H1 (cell line): ENCODE data around the gene EVC2. TPM values are rescaled to one million over a fixed set of nuclear protein-coding genes. Genes with fewer than 3 reads are reported as not detected.

Experiments used
- CTCF ChIA-PET: fragments of 300-600 bp; sonication (Branson Sonifier 250); formaldehyde crosslinking; loops from one replicate; lab custom pipeline; 2021; ENCODE audit not compliant: partially characterized antibody; lab: Charles Lee
- POLR2A ChIA-PET: fragments of 300-600 bp; sonication (Branson Sonifier 250); formaldehyde crosslinking; loops from one replicate; lab custom pipeline; 2021; ENCODE audit warnings: inconsistent platforms; ENCODE audit not compliant: partially characterized antibody; lab: Charles Lee
- DNase-seq, 2 experiments: peaks; one replicate each; pipeline versions ENCODE4 v3.0.0 to v3.0.0-alpha.2; 2010 to 2022; ENCODE audit warnings: low spot score in 2 of 2, low read depth in 1 of 2, mixed read lengths in 1 of 2
- FAIRE-seq: peaks from 2 replicates; lab custom pipeline; 2011; peaks lifted over from hg19 to GRCh38; lab: Jason Lieb, UNC
- H2AFZ ChIP-seq: 2 replicates; pipeline ENCODE4 v1.8.1; 2012; ENCODE audit warnings: low read length, inconsistent platforms
- H2AK5ac ChIP-seq: 2 replicates; pipeline ENCODE4 v1.6.1; 2013; ENCODE audit warnings: low read depth, low read length
- H2BK120ac ChIP-seq: replicated peaks from 2 replicates; pipeline ENCODE3; 2013; ENCODE audit warnings: low read depth, low read length, inconsistent platforms
- H2BK12ac ChIP-seq: 2 replicates; pipeline ENCODE4 v1.6.1; 2013; ENCODE audit warnings: low read depth, low read length
- H2BK15ac ChIP-seq: 2 replicates; pipeline ENCODE4 v1.6.1; 2013; ENCODE audit warnings: low read length
- H2BK20ac ChIP-seq: 2 replicates; pipeline ENCODE4 v1.6.1; 2013; ENCODE audit warnings: low read length
- H2BK5ac ChIP-seq: 2 replicates; pipeline ENCODE4 v1.6.1; 2013; ENCODE audit warnings: low read depth, low read length
- H3K14ac ChIP-seq: 2 replicates; pipeline ENCODE4 v1.6.1; 2013; ENCODE audit warnings: inconsistent platforms; ENCODE audit not compliant: insufficient read length
- H3K18ac ChIP-seq: 2 replicates; pipeline ENCODE4 v1.6.1; 2013; ENCODE audit warnings: low read length; ENCODE audit errors: extremely low read depth
- H3K23ac ChIP-seq: 2 replicates; pipeline ENCODE4 v1.6.1; 2013; ENCODE audit warnings: inconsistent platforms; ENCODE audit not compliant: insufficient read length
- H3K23me2 ChIP-seq: 2 replicates; pipeline ENCODE4 v1.6.1; 2013; ENCODE audit warnings: low read depth, low read length
- H3K27ac ChIP-seq: 2 replicates; pipeline ENCODE4 v1.6.1; 2011; ENCODE audit warnings: low read depth, low read length, inconsistent platforms
- H3K27me3 ChIP-seq, 4 experiments: replicated peaks in 1 of 4; 1 replicate in 1 of 4; 2 replicates in 3 of 4; pipeline versions ENCODE4 v1.6.1 to v1.8.1; 2011 to 2013; ENCODE audit warnings: low read length in 3 of 4, mild to moderate bottlenecking in 3 of 4, inconsistent platforms in 2 of 4, mixed read lengths in 2 of 4, moderate library complexity in 1 of 4; ENCODE audit not compliant: control insufficient read depth in 3 of 4, insufficient read depth in 3 of 4; ENCODE audit errors: extremely low read depth in 1 of 4
- H3K36me3 ChIP-seq, 4 experiments: 2 replicates each; pipeline versions ENCODE4 v1.6.1 to v1.8.1; 2011 to 2013; ENCODE audit warnings: mild to moderate bottlenecking in 4 of 4, low read length in 3 of 4, moderate library complexity in 2 of 4, control low read depth in 1 of 4, inconsistent platforms in 1 of 4; ENCODE audit not compliant: insufficient read depth in 4 of 4, control insufficient read depth in 2 of 4
- H3K4ac ChIP-seq: replicated peaks from 2 replicates; pipeline ENCODE3; 2013; ENCODE audit warnings: low read length, low read depth, mixed read lengths, inconsistent platforms; ENCODE audit not compliant: insufficient read length
- H3K4me1 ChIP-seq, 4 experiments: replicated peaks in 1 of 4; 1 replicate in 1 of 4; 2 replicates in 3 of 4; pipeline versions ENCODE4 v1.6.1 to v1.8.1; 2011 to 2013; ENCODE audit warnings: low read length in 3 of 4, inconsistent platforms in 2 of 4, mixed read lengths in 1 of 4; ENCODE audit not compliant: insufficient read depth in 4 of 4, control insufficient read depth in 3 of 4
- H3K4me2 ChIP-seq, 2 experiments: 2 replicates each; pipeline versions ENCODE4 v1.6.1 to v1.8.1; 2011 to 2013; ENCODE audit warnings: low read depth in 2 of 2, low read length in 2 of 2, control low read depth in 1 of 2, inconsistent platforms in 1 of 2, mild to moderate bottlenecking in 1 of 2; ENCODE audit not compliant: insufficient read depth in 1 of 2
- H3K4me3 ChIP-seq, 4 experiments: fragments of 200-600, 300-600 bp in 1 of 4; sonication (generic), shearing (Covaris generic), sonication (Bioruptor Twin) in 1 of 4; 2 replicates each; pipeline versions ENCODE4 v1.5.1 to v1.8.1; 2011 to 2016; ENCODE audit warnings: low read length in 4 of 4, low read depth in 3 of 4, control low read depth in 2 of 4, inconsistent platforms in 2 of 4, mild to moderate bottlenecking in 2 of 4, mixed read lengths in 1 of 4, moderate library complexity in 1 of 4; ENCODE audit not compliant: insufficient read depth in 2 of 4; ENCODE audit errors: extremely low read depth in 1 of 4
- H3K56ac ChIP-seq: replicated peaks from 2 replicates; pipeline ENCODE3; 2013; ENCODE audit warnings: low read depth, mild to moderate bottlenecking, mixed read lengths, low read length, inconsistent platforms; ENCODE audit not compliant: insufficient read length
- H3K79me1 ChIP-seq: 2 replicates; pipeline ENCODE4 v1.6.1; 2013; ENCODE audit warnings: low read depth, low read length, control low read depth
- H3K79me2 ChIP-seq, 2 experiments: 2 replicates each; pipeline versions ENCODE4 v1.6.1 to v1.8.1; 2012 to 2013; ENCODE audit warnings: low read length in 2 of 2, mild to moderate bottlenecking in 2 of 2, inconsistent platforms in 1 of 2; ENCODE audit not compliant: insufficient read depth in 2 of 2, control insufficient read depth in 1 of 2
- H3K9ac ChIP-seq, 4 experiments: replicated peaks in 1 of 4; 1 replicate in 1 of 4; 2 replicates in 3 of 4; pipeline versions ENCODE4 v1.6.1 to v1.8.1; 2011 to 2013; ENCODE audit warnings: low read depth in 3 of 4, low read length in 3 of 4, control low read depth in 2 of 4, mild to moderate bottlenecking in 2 of 4, moderate library complexity in 2 of 4, inconsistent platforms in 1 of 4; ENCODE audit errors: extremely low read depth in 1 of 4
- H3K9me3 ChIP-seq, 2 experiments: 2 replicates each; pipeline versions ENCODE4 v1.6.1 to v1.8.1; 2012 to 2013; ENCODE audit warnings: mild to moderate bottlenecking in 2 of 2, moderate library complexity in 2 of 2, control low read depth in 1 of 2, inconsistent platforms in 1 of 2, low read depth in 1 of 2, low read length in 1 of 2, mixed read lengths in 1 of 2; ENCODE audit not compliant: insufficient read depth in 2 of 2
- H4K20me1 ChIP-seq, 2 experiments: replicated peaks in 1 of 2; 2 replicates each; pipeline versions ENCODE3 to v1.8.1; 2011 to 2013; ENCODE audit warnings: inconsistent platforms in 2 of 2, low read length in 2 of 2, mild to moderate bottlenecking in 1 of 2; ENCODE audit not compliant: insufficient read depth in 2 of 2, control insufficient read depth in 1 of 2
- H4K5ac ChIP-seq: 2 replicates; pipeline ENCODE4 v1.6.1; 2013; ENCODE audit warnings: low read length, low read depth, mixed read lengths, inconsistent platforms; ENCODE audit not compliant: insufficient read length
- H4K8ac ChIP-seq: 2 replicates; pipeline ENCODE4 v1.8.0; 2013; ENCODE audit warnings: mild to moderate bottlenecking, moderate library complexity, low read length, inconsistent platforms; ENCODE audit not compliant: insufficient read depth; ENCODE audit errors: extremely low read depth
- H4K91ac ChIP-seq: replicated peaks from 2 replicates; pipeline ENCODE3; 2013; ENCODE audit warnings: low read length, mixed read lengths, inconsistent platforms; ENCODE audit not compliant: insufficient read length
- ASH2L ChIP-seq: fragments of 200-600, 300-600 bp; sonication (generic); IDR thresholded peaks from one replicate; pipeline ENCODE4 v1.7.1; 2017; ENCODE audit warnings: low read length
- BACH1 ChIP-seq: IDR thresholded peaks from 2 replicates; pipeline ENCODE4 v1.6.1; 2012; ENCODE audit warnings: low read length, improper control_type of control experiment
- CBX5 ChIP-seq: fragments of 300-800, 300-1000 bp; sonication (generic); IDR thresholded peaks from 2 replicates; pipeline ENCODE4 v1.7.1; 2016; ENCODE audit warnings: antibody characterized with exemption, low read length, low read depth
- CREB1 ChIP-seq: IDR thresholded peaks from 2 replicates; pipeline ENCODE4 v1.6.1; 2012; ENCODE audit warnings: inconsistent platforms
- GTF2F1 ChIP-seq: IDR thresholded peaks from 2 replicates; pipeline ENCODE4 v1.6.1; 2012; ENCODE audit warnings: low read depth, low read length, improper control_type of control experiment, borderline replicate concordance
- PHF8 ChIP-seq: fragments of 200-600 bp; sonication (generic); conservative IDR thresholded peaks from 2 replicates; pipeline ENCODE4 v1.7.1; 2012; ENCODE audit warnings: low read depth, mild to moderate bottlenecking, inconsistent platforms, low read length, moderate library complexity
- SAP30 ChIP-seq: fragments of 300-600 bp; sonication (generic); IDR thresholded peaks from 2 replicates; pipeline ENCODE4 v1.7.1; 2012; ENCODE audit warnings: low read length, moderate library complexity, mild to moderate bottlenecking, inconsistent platforms; ENCODE audit not compliant: insufficient read depth, insufficient replicate concordance
- TAF1 ChIP-seq: IDR thresholded peaks from 2 replicates; pipeline ENCODE4 v1.6.1; 2011; ENCODE audit warnings: mild to moderate bottlenecking, low read depth, low read length
- YY1 ChIP-seq: IDR thresholded peaks from 2 replicates; pipeline ENCODE4 v1.6.1; 2011; ENCODE audit warnings: low read depth, mild to moderate bottlenecking, low read length
- WGBS, 2 experiments: shearing (Covaris generic) in 1 of 2; methylation state at CpG; one replicate each; pipeline versions ENCODE4 v1.1.6 to v1.1.7; 2013 to 2015; ENCODE audit warnings: low lambda C conversion rate in 2 of 2, mixed read lengths in 2 of 2, inconsistent platforms in 1 of 2, low coverage in 1 of 2, missing lambda C conversion rate in 1 of 2; ENCODE audit not compliant: insufficient replicate concordance in 2 of 2, insufficient coverage in 1 of 2, insufficient read length in 1 of 2; ENCODE audit errors: extremely low coverage in 1 of 2, missing lambda C conversion rate in 1 of 2; 5-methylcytosine and 5-hydroxymethylcytosine counted together
- polyA plus RNA-seq, 7 experiments: library from polyadenylated mRNA; depleted of rRNA in 3 of 7; stranded (reverse) in 5 of 7; unstranded in 2 of 7; fragments of >200 nt in 5 of 7; fragments of 200-250 nt in 2 of 7; gene quantifications; 1 replicate in 5 of 7; 2 replicates in 1 of 7; 4 replicates in 1 of 7; pipeline versions ENCODE4 v1.2.1 to v1.2.3, GENCODE V29; 2011 to 2013; ENCODE audit warnings: missing spikeins in 2 of 7, mixed read lengths in 2 of 7
- total RNA-seq: library from RNA; stranded (reverse); fragmentation: NEBNext Ultra II Directional; extraction: Animal tissue kit (Norgen Biotek cat#: 25700); gene quantifications from 2 replicates; pipeline ENCODE4 v1.2.1, GENCODE V29; 2021

Gene EVC2
- total and polyA plus RNA-seq, 2 of the 8 experiments (the other 6 are each of a cell fraction or from before 2014, with no cell fraction given), result 0.73 to 5.9 TPM

DNA sequence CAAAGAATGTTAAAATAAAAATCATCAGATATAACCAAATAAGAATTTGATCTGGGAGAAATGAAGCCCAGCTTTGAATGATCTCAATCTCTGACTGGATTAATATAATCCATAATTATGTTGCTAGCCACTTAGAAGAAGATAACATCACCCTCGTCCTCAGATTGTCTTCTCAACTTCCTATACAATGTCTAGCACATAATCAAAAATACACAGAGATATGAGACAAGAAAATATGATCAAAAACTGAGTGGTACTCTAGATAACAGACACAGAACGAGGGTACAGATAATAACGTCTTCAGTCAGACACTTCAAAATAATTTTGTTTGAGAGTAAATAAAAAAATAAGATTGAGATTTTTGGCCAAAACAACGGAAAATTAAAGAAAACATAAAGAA, 47.1 kb downstream of the EVC2 start:
- Histone ChIP-seq H3K27ac (no peak overlapping the region), H2AFZ (no peak overlapping the region), H3K27me3 (no peaks in the 10 kb centered on the region), H3K4me1 (no peaks in the 10 kb centered on the region), H3K9ac (no peak overlapping the region), H3K4me3 (no peak overlapping the region), H2AK5ac (no peak overlapping the region), H3K9me3 (no peaks in the 10 kb centered on the region), H2BK5ac (no peak overlapping the region), H2BK12ac (no peak overlapping the region), H3K4me2 (no peak overlapping the region), H3K36me3 (peaks cover 0 to 13% (median 0%) of the 10 kb centered on the region in 4 experiments; a peak in 3 of 8 replicates), H3K14ac (no peak overlapping the region), H3K23me2 (no peaks in the 10 kb centered on the region), H3K18ac (no peak overlapping the region), H2BK15ac (no peak overlapping the region), H3K56ac (no peak overlapping the region), H3K79me1 (no peaks in the 10 kb centered on the region), H4K91ac (no peak overlapping the region), H3K4ac (no peak overlapping the region), H2BK20ac (no peak overlapping the region), H4K8ac (no peak overlapping the region), H2BK120ac (no peak overlapping the region), H4K5ac (no peak overlapping the region), H3K23ac (no peak overlapping the region), H4K20me1 (peaks cover 0 to 3% of the 10 kb centered on the region in 2 experiments), H3K79me2 (no peaks in the 10 kb centered on the region)
- no peak for FAIRE-seq
- CTCF ChIA-PET, result no interaction called here
- DNase-seq, result no peak
- POLR2A ChIA-PET, result no interaction called here
- WGBS, 2 experiments, result 74% methylated on average over 4 of the region's 4 CpGs; no CpG with 5 or more reads in 1 of the 2 experiments
- TF ChIP-seq ASH2L, result no peak
- TF ChIP-seq SAP30, result no peak
- TF ChIP-seq PHF8, result no peak
- no peak for TF ChIP-seq YY1
- TF ChIP-seq GTF2F1, result no peak
- no peak for TF ChIP-seq TAF1
- no peak for TF ChIP-seq CBX5
- no peak for TF ChIP-seq CREB1
- no peak for TF ChIP-seq BACH1
